ENCODE measurements around the gene COPB1. TPM values are rescaled to one million over a fixed set of nuclear protein-coding genes. Genes with fewer than 3 reads are reported as not detected.
A peak's percentile ranks its signal among the peaks of the same experiment; 100 is the strongest.

COPB1 gene
- total and polyA plus RNA-seq, 2 of the 13 experiments (the other 11 are each of a cell fraction or from before 2014, with no cell fraction given): 114 to 195 TPM

GRCh38 chr11:14499560-14500180 lies at the start of gene COPB1 (continued):
- TF ChIP-seq NONO (IDR thresholded peaks at IDR 0.05) (no peak), NONO (CRISPR knock-in tag; conservative IDR thresholded peaks at IDR 0.05) (peak; percentile 75), FOXJ3 (CRISPR knock-in tag; IDR thresholded peaks at IDR 0.05; ENCODE audit: borderline replicate concordance) (0 out of 2 replicates have a peak, but pooled peaks have one; percentile 36), REXO4 (CRISPR knock-in tag; IDR thresholded peaks at IDR 0.05; ENCODE audit: borderline replicate concordance) (no peak), ZNF10 (CRISPR knock-in tag; IDR thresholded peaks at IDR 0.05; ENCODE audit: borderline replicate concordance, low read depth) (no peak), ZNF431 (CRISPR knock-in tag; IDR thresholded peaks at IDR 0.05; ENCODE audit: borderline replicate concordance, low read depth) (no peak), ZNF558 (CRISPR knock-in tag; IDR thresholded peaks at IDR 0.05; ENCODE audit: borderline replicate concordance) (peak; percentile 43; the same call in 1 of the 2 replicates), ZNF496 (CRISPR knock-in tag; IDR thresholded peaks at IDR 0.05; ENCODE audit: insufficient replicate concordance) (no peak), ZFP36L1 (CRISPR knock-in tag; IDR thresholded peaks at IDR 0.05) (no peak), SMAD3 (CRISPR knock-in tag; IDR thresholded peaks at IDR 0.05) (peak; percentile 91), AKNA (CRISPR knock-in tag; IDR thresholded peaks at IDR 0.05; ENCODE audit: borderline replicate concordance) (no peak), FOXA3 (CRISPR knock-in tag; IDR thresholded peaks at IDR 0.05) (peak; percentile 34; the same call in 1 of the 2 replicates), MZF1 (CRISPR knock-in tag; IDR thresholded peaks at IDR 0.05; ENCODE audit: borderline replicate concordance) (no peak), ZNF557 (CRISPR knock-in tag; IDR thresholded peaks at IDR 0.05) (peak; percentile 68; the same call in 1 of the 2 replicates), ZNF644 (CRISPR knock-in tag; IDR thresholded peaks at IDR 0.05; ENCODE audit: low read depth) (no peak), SAFB2 (CRISPR knock-in tag; IDR thresholded peaks at IDR 0.05; ENCODE audit: borderline replicate concordance, low read depth) (peak; percentile 66; the same call in 1 of the 2 replicates)
- TF ChIP-seq, protein P1, sequence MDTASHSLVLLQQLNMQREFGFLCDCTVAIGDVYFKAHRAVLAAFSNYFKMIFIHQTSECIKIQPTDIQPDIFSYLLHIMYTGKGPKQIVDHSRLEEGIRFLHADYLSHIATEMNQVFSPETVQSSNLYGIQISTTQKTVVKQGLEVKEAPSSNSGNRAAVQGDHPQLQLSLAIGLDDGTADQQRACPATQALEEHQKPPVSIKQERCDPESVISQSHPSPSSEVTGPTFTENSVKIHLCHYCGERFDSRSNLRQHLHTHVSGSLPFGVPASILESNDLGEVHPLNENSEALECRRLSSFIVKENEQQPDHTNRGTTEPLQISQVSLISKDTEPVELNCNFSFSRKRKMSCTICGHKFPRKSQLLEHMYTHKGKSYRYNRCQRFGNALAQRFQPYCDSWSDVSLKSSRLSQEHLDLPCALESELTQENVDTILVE (CRISPR knock-in tag; IDR thresholded peaks at IDR 0.05): peak; percentile 44; the same call in 1 of the 2 replicates
- TF ChIP-seq, protein P2, sequence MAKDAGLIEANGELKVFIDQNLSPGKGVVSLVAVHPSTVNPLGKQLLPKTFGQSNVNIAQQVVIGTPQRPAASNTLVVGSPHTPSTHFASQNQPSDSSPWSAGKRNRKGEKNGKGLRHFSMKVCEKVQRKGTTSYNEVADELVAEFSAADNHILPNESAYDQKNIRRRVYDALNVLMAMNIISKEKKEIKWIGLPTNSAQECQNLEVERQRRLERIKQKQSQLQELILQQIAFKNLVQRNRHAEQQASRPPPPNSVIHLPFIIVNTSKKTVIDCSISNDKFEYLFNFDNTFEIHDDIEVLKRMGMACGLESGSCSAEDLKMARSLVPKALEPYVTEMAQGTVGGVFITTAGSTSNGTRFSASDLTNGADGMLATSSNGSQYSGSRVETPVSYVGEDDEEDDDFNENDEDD (CRISPR knock-in tag; IDR thresholded peaks at IDR 0.05; ENCODE audit: borderline replicate concordance): no peak
- TF ChIP-seq, protein P3, sequence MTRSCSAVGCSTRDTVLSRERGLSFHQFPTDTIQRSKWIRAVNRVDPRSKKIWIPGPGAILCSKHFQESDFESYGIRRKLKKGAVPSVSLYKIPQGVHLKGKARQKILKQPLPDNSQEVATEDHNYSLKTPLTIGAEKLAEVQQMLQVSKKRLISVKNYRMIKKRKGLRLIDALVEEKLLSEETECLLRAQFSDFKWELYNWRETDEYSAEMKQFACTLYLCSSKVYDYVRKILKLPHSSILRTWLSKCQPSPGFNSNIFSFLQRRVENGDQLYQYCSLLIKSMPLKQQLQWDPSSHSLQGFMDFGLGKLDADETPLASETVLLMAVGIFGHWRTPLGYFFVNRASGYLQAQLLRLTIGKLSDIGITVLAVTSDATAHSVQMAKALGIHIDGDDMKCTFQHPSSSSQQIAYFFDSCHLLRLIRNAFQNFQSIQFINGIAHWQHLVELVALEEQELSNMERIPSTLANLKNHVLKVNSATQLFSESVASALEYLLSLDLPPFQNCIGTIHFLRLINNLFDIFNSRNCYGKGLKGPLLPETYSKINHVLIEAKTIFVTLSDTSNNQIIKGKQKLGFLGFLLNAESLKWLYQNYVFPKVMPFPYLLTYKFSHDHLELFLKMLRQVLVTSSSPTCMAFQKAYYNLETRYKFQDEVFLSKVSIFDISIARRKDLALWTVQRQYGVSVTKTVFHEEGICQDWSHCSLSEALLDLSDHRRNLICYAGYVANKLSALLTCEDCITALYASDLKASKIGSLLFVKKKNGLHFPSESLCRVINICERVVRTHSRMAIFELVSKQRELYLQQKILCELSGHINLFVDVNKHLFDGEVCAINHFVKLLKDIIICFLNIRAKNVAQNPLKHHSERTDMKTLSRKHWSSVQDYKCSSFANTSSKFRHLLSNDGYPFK (CRISPR knock-in tag; IDR thresholded peaks at IDR 0.05; ENCODE audit: borderline replicate concordance): 0 out of 2 replicates have a peak, but pooled peaks have one; percentile 50
